SK-N-SH (cell line): ENCODE data around the gene GBX1.

Experiments used
- CTCF ChIP-seq: fragments of 200-600 bp; sonication (generic); IDR thresholded peaks from 2 replicates; pipeline ENCODE4 v1.6.1; 2017; ENCODE audit warnings: antibody characterized with exemption, mild to moderate bottlenecking, moderate library complexity
- FOXJ3 ChIP-seq: sonication (generic); formaldehyde crosslinking; IDR thresholded peaks from 2 replicates; pipeline ENCODE4 v1.5.1; 2020; ENCODE audit warnings: mild to moderate bottlenecking, missing genetic modification reagents
- RCOR1 ChIP-seq: fragments of 150-350 bp; IDR thresholded peaks from 2 replicates; pipeline ENCODE4 v1.6.1; 2017; ENCODE audit warnings: antibody characterized with exemption, low read length
- TAF1 ChIP-seq: IDR thresholded peaks from 2 replicates; pipeline ENCODE4 v1.6.1; 2012; ENCODE audit warnings: low read depth, mild to moderate bottlenecking, low read length, moderate library complexity, borderline replicate concordance

DNA sequence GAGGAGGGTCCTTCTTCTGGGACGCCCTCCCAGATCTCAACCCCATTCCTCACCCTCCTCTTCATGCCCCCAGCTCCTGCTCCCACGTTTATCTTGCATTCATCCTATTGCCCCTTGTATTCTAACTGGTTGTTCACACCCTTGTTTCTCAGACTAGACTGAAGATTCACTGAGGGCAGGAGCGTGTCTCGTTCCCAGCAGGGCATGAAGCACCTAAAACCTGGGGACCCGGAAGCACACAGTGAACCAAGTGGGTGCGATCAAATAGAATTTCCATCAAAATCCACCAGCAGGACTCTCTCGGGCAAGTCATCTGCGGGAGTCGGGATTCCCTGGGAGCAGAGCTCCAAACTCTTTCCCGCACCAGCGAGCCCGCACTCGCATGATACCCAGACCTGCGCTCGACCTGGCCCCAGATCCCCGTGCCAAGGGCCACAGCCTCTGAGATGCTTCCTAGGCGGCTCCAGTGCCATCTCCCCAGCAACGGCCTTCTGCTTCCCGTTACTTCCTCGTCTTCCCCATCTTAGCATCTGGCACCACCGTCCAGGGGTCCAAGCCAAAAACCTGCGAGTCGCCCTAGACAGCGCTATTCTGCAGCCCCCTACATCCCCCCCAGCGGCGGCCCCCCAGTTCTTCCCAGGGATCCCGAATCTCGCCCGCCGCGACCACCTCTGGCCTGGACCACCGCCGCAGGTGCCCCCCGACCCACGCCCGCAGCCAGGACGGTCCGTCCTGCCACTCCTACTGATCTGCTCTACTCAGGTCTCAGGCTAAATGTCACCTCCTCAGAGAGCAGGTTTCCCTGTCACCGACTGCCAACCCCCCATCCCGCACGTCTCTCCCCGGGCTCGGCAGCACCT lies 6.1 kb upstream of the GBX1 start:
- no peak for TF ChIP-seq FOXJ3 (CRISPR knock-in tag)
- no peak for TF ChIP-seq RCOR1
- TF ChIP-seq CTCF = no peak
- no peak for TF ChIP-seq TAF1
